ENCODE results near the gene PIBF1.

- TF ChIP-seq POLR2A (IDR thresholded peaks at IDR 0.05) = no peak
- no peak for TF ChIP-seq CTCF (IDR thresholded peaks at IDR 0.05)
Observed at GRCh38 chr13:72834601-72835000, 52.7 kb downstream of the PIBF1 start.
